Karpas-422 (cell line): ENCODE data around the gene USP17L30. TPM values are rescaled to one million over a fixed set of nuclear protein-coding genes. Genes with fewer than 3 reads are reported as not detected.

Experiments used
- small RNA-seq: library from RNA; depleted of rRNA; stranded (forward); fragments of <200 nt; gene quantifications from one replicate; pipeline ENCODE3, GENCODE V24; 2014
- total RNA-seq: library from RNA; depleted of rRNA; stranded (reverse); fragments of >200 nt; shearing (Covaris generic); gene quantifications from 2 replicates; pipeline ENCODE4 v1.2.3, GENCODE V29; 2014; ENCODE audit warnings: low replicate concordance; rRNA removed

USP17L30 gene
- total RNA-seq, 1 experiment from 2014 or later = not detected

Small RNAs within 50 kb of the gene (small RNA-seq; reads per million reads assigned to genes)
- not detected for gene RNA5SP153

Other genes starting within 250 kb of the USP17L30 start
- not detected in 2 replicates for gene FAM90A26, start 192.7 kb upstream of the USP17L30 start, total RNA-seq
- gene USP17L10, start 152.5 kb upstream of the USP17L30 start, total RNA-seq = not detected in 2 replicates
- not detected in 2 replicates for gene USP17L11, start 147.7 kb upstream of the USP17L30 start, total RNA-seq
- not detected in 2 replicates for gene USP17L12, start 143.0 kb upstream of the USP17L30 start, total RNA-seq
- gene USP17L13, start 138.2 kb upstream of the USP17L30 start, total RNA-seq = not detected in 2 replicates
- not detected in 2 replicates for gene USP17L15, start 128.7 kb upstream of the USP17L30 start, total RNA-seq
- gene USP17L17, start 119.2 kb upstream of the USP17L30 start, total RNA-seq = not detected in 2 replicates
- not detected in 2 replicates for gene USP17L18, start 114.5 kb upstream of the USP17L30 start, total RNA-seq
- gene USP17L19, start 109.8 kb upstream of the USP17L30 start, total RNA-seq = not detected in 2 replicates
- gene USP17L20, start 105.0 kb upstream of the USP17L30 start, total RNA-seq = not detected in 2 replicates
- not detected in 2 replicates for gene USP17L21, start 100.3 kb upstream of the USP17L30 start, total RNA-seq
- not detected in 2 replicates for gene USP17L22, start 95.5 kb upstream of the USP17L30 start, total RNA-seq
- gene USP17L24, start 38.0 kb upstream of the USP17L30 start, total RNA-seq = not detected in 2 replicates
- not detected in 2 replicates for gene USP17L25, start 33.2 kb upstream of the USP17L30 start, total RNA-seq
- not detected in 2 replicates for gene USP17L26, start 28.5 kb upstream of the USP17L30 start, total RNA-seq
- not detected in 2 replicates for gene USP17L5, start 23.7 kb upstream of the USP17L30 start, total RNA-seq
- not detected in 2 replicates for gene USP17L27, start 19.0 kb upstream of the USP17L30 start, total RNA-seq
- not detected in 2 replicates for gene USP17L28, start 14.2 kb upstream of the USP17L30 start, total RNA-seq
- not detected in 2 replicates for gene USP17L29, start 9.5 kb upstream of the USP17L30 start, total RNA-seq
- gene DEFB131A, start 81.3 kb downstream of the USP17L30 start, total RNA-seq = not detected in 2 replicates